M059J (cell line): ENCODE results near the gene ARID4B. TPM values are rescaled to one million over a fixed set of nuclear protein-coding genes. Genes with fewer than 3 reads are reported as not detected.
"Not testable (repeated sequence)": the region's sequence is repeated elsewhere in the genome, so short reads cannot be mapped to it uniquely, and the experiment has no call there.

ENCODE experiments used
- DNase-seq: peaks from one replicate; pipeline ENCODE4 v3.0.0-alpha.2; 2012; ENCODE audit warnings: low read depth
- total RNA-seq: library from RNA; depleted of rRNA; stranded (reverse); fragments of >200 nt; shearing (Covaris generic); gene quantifications from 2 replicates; pipeline ENCODE4 v1.2.3, GENCODE V29; 2014

Gene ARID4B
- total RNA-seq, 1 experiment from 2014 or later, result 17.0 TPM

GRCh38 chr1:235328271-235329138, 526 bp upstream of the ARID4B start, which contains the start of gene GGPS1:
Gene GGPS1 (plus strand): TSS chr1:235328570. CDS start chr1:235335265, 6,695 bp downstream.
- peak; percentile 100 for DNase-seq

GRCh38 chr1:235326719-235327558, 1.0 kb downstream of the ARID4B start:
- peak; percentile 48 for DNase-seq

GRCh38 chr1:235325854-235326253, 2.1 kb downstream of the ARID4B start:
- DNase-seq, result no peak

GRCh38 chr1:235325139-235325538, 2.8 kb downstream of the ARID4B start:
- DNase-seq, result no peak

- DNase-seq, result no peak
These were observed 3.7 kb downstream of the ARID4B start for GRCh38 chr1:235324296-235324695.

- DNase-seq, result no peak
These were observed 7.3 kb downstream of the ARID4B start for GRCh38 chr1:235320521-235321179.

- DNase-seq, result no peak
These were observed 8.7 kb downstream of the ARID4B start for GRCh38 chr1:235319255-235319654.

- no peak for DNase-seq
These were observed 10.8 kb downstream of the ARID4B start for GRCh38 chr1:235317168-235317567.

GRCh38 chr1:235315735-235316134, 12.2 kb downstream of the ARID4B start:
- DNase-seq, result no peak

GRCh38 chr1:235315173-235315572, 12.8 kb downstream of the ARID4B start:
- no peak for DNase-seq

GRCh38 chr1:235313931-235314678, 13.9 kb downstream of the ARID4B start:
- no peak for DNase-seq

GRCh38 chr1:235313262-235313661, 14.7 kb downstream of the ARID4B start:
- DNase-seq, result no peak

- DNase-seq, result not testable (repeated sequence)
These were observed 18.8 kb downstream of the ARID4B start for GRCh38 chr1:235309206-235309605.

GRCh38 chr1:235307158-235308124, 20.5 kb downstream of the ARID4B start:
- DNase-seq, result peak; percentile 11

- DNase-seq, result peak; percentile 58
These were observed 23.2 kb downstream of the ARID4B start for GRCh38 chr1:235304549-235305451.

GRCh38 chr1:235302143-235302542, 25.8 kb downstream of the ARID4B start:
- no peak for DNase-seq

- no peak for DNase-seq
These were observed 28.7 kb downstream of the ARID4B start for GRCh38 chr1:235299169-235299858.

GRCh38 chr1:235298758-235299157, 29.2 kb downstream of the ARID4B start:
- DNase-seq, result peak; percentile 7
